Natural killer cell (primary cell): ENCODE measurements around the gene RELN. TPM values are rescaled to one million over a fixed set of nuclear protein-coding genes. Genes with fewer than 3 reads are reported as not detected.

Experiments used
- ATAC-seq, 3 donors: fragments of 150-1000 bp in 2 of 3; fragments of 200-7000 bp in 1 of 3; cut with Tn5 transposase; 1 replicate in 1 of 3; 2 replicates in 2 of 3; pipeline ENCODE4 v1.10.0; 2021; ENCODE audit warnings: mild to moderate bottlenecking in 2 of 3, moderate library complexity in 2 of 3
- DNase-seq, 2 donors: peaks; one replicate each; pipeline versions ENCODE4 v3.0.0 to v3.0.0-alpha.2; 2013 to 2021; ENCODE audit warnings: mixed read lengths in 1 of 2
- H3K27ac ChIP-seq: one replicate; pipeline ENCODE4 v1.5.1; 2013; ENCODE audit warnings: mild to moderate bottlenecking, low read length
- H3K27me3 ChIP-seq: one replicate; pipeline ENCODE4 v1.6.1; 2013; ENCODE audit warnings: low read length; ENCODE audit not compliant: control insufficient read depth, insufficient read depth
- H3K36me3 ChIP-seq: one replicate; pipeline ENCODE4 v1.6.1; 2013; ENCODE audit warnings: low read length; ENCODE audit not compliant: control insufficient read depth, insufficient read depth
- H3K4me1 ChIP-seq: one replicate; pipeline ENCODE4 v1.6.1; 2013; ENCODE audit warnings: low read length; ENCODE audit not compliant: control insufficient read depth, insufficient read depth
- H3K4me3 ChIP-seq: one replicate; pipeline ENCODE4 v1.5.1; 2013; ENCODE audit warnings: low read length
- H3K9me3 ChIP-seq: one replicate; pipeline ENCODE4 v1.6.1; 2013; ENCODE audit warnings: low read length; ENCODE audit not compliant: control insufficient read depth, insufficient read depth
- H3K27ac Mint-ChIP-seq, 2 donors: one replicate each; pipeline ENCODE4 v1.8.0; 2022; ENCODE audit warnings: mild to moderate bottlenecking in 2 of 2, mixed read lengths in 2 of 2, moderate library complexity in 1 of 2
- H3K27me3 Mint-ChIP-seq, 2 donors: one replicate each; pipeline ENCODE4 v1.8.0; 2022; ENCODE audit warnings: low read depth in 2 of 2, mixed read lengths in 2 of 2
- H3K36me3 Mint-ChIP-seq: one replicate; pipeline ENCODE4 v1.8.0; 2022; ENCODE audit warnings: mixed read lengths
- H3K4me1 Mint-ChIP-seq, 2 donors: one replicate each; pipeline ENCODE4 v1.8.0; 2022; ENCODE audit warnings: mixed read lengths in 2 of 2
- H3K4me3 Mint-ChIP-seq: one replicate; pipeline ENCODE4 v1.8.0; 2022; ENCODE audit warnings: mild to moderate bottlenecking, moderate library complexity, mixed read lengths
- H3K9me3 Mint-ChIP-seq, 2 donors: one replicate each; pipeline ENCODE4 v1.8.0; 2022; ENCODE audit warnings: mixed read lengths in 2 of 2
- CTCF ChIP-seq: fragments of 200-600 bp; IDR thresholded peaks from one replicate; pipeline ENCODE4 v1.8.0; 2022; ENCODE audit warnings: antibody characterized with exemption
- WGBS: methylation state at CpG from one replicate; pipeline ENCODE4 v1.1.7; 2013; ENCODE audit warnings: missing lambda C conversion rate; ENCODE audit not compliant: insufficient coverage; 5-methylcytosine and 5-hydroxymethylcytosine counted together
- intact Hi-C: fragments of 100-400 bp; cut with micrococcal nuclease; formaldehyde crosslinking; loops from one replicate; pipeline ENCODE4 v1.14.2; 2022
- total RNA-seq, 4 donors: library from RNA; stranded (reverse); fragments of 120-200 nt in 1 of 4; gene quantifications; one replicate each; pipeline versions ENCODE4 v1.2.3 to v1.2.4, GENCODE V29; 2013 to 2022

The RELN gene
- total RNA-seq, 3 donors from 2014 or later (not counting 1 experiment from before 2014, with no cell fraction given) = not detected

DNA sequence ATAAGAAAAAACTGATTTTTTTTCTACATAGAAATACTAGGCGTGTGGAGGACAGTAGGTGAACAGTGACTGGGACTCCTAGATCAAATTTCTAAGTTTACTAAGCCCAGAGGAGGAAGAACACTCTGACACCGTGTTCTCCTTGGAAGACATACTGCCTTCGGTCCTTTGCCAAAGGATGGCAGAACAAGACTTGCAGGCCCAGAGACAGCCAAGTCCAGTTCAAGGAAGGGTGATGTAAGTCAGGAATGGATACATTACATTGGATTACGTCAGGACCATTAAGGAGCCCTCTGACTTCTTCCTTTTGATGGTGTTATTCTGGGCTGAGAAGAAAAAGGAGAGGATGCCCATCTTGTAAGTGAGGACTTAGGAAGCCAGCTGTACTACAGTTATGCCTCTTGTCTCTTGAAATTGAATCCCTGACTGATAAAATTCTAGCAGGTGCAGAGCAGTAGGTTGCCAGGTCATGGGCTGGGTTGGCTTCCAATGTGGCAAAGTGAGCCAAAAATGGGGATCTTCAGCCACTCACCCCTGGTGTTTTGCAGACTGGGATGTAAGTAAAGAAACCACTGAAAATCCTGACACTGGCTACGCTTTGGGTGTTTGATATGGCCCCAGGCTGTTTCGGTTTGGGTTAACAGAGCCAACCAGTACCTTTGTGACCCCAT, 45.1 kb downstream of the RELN start:
- no peak overlapping the region for H3K27ac ChIP-seq
- TF ChIP-seq CTCF = no peak
- no peaks in the 10 kb centered on the region for H3K36me3 ChIP-seq
- no peak for ATAC-seq
- no peaks in the 10 kb centered on the region for H3K27me3 ChIP-seq
- H3K36me3 Mint-ChIP-seq = no peaks in the 10 kb centered on the region
- no peaks in the 10 kb centered on the region for H3K4me1 Mint-ChIP-seq
- no peak overlapping the region for H3K4me3 ChIP-seq
- H3K4me3 Mint-ChIP-seq = no peak overlapping the region
- H3K9me3 Mint-ChIP-seq = peaks cover 0 to 3% of the 10 kb centered on the region in 2 donors
- DNase-seq = no peak
- 86% methylated on average over 6 of the region's 6 CpGs for WGBS
- peaks cover 0 to 3% of the 10 kb centered on the region in 2 donors for H3K27me3 Mint-ChIP-seq
- intact Hi-C loops = no loop called here
- H3K27ac Mint-ChIP-seq = no peak overlapping the region
- H3K4me1 ChIP-seq = no peaks in the 10 kb centered on the region
- no peaks in the 10 kb centered on the region for H3K9me3 ChIP-seq

GRCh38 chr7:103941976-103942375, 47.5 kb downstream of the RELN start:
- no peak for DNase-seq
- Mint-ChIP-seq H3K27ac (no peak overlapping the region), H3K9me3 (peaks cover 0 to 3% of the 10 kb centered on the region in 2 donors), H3K27me3 (peaks cover 0 to 3% of the 10 kb centered on the region in 2 donors), H3K4me1 (no peaks in the 10 kb centered on the region), H3K4me3 (no peak overlapping the region), H3K36me3 (no peaks in the 10 kb centered on the region)
- Histone ChIP-seq H3K27ac (no peak overlapping the region), H3K27me3 (no peaks in the 10 kb centered on the region), H3K9me3 (no peaks in the 10 kb centered on the region), H3K4me3 (no peak overlapping the region), H3K36me3 (no peaks in the 10 kb centered on the region), H3K4me1 (no peaks in the 10 kb centered on the region)
- no peak for TF ChIP-seq CTCF
- intact Hi-C loops = no loop called here
- ATAC-seq = no peak
- WGBS = 80% methylated on average over 1 of the region's 3 CpGs

GRCh38 chr7:103940382-103941268, 48.8 kb downstream of the RELN start:
- intact Hi-C loops = no loop called here
- Histone ChIP-seq H3K27ac (no peak overlapping the region), H3K27me3 (no peaks in the 10 kb centered on the region), H3K4me1 (no peaks in the 10 kb centered on the region), H3K4me3 (no peak overlapping the region), H3K36me3 (no peaks in the 10 kb centered on the region), H3K9me3 (no peaks in the 10 kb centered on the region)
- Mint-ChIP-seq H3K27ac (no peak overlapping the region), H3K36me3 (no peaks in the 10 kb centered on the region), H3K4me1 (no peaks in the 10 kb centered on the region), H3K9me3 (peaks cover 0 to 3% of the 10 kb centered on the region in 2 donors), H3K27me3 (peaks cover 0 to 7% of the 10 kb centered on the region in 2 donors), H3K4me3 (no peak overlapping the region)
- no peak for ATAC-seq
- DNase-seq = no peak
- no peak for TF ChIP-seq CTCF
- WGBS = 73% methylated on average over 6 of the region's 6 CpGs
